Common myeloid progenitor, CD34-positive (primary cell): ENCODE results near the gene ITLN2.
"Not testable (repeated sequence)": the region's sequence is repeated elsewhere in the genome, so short reads cannot be mapped to it uniquely, and the experiment has no call there.

Source experiments
- CTCF ChIA-PET: fragments of 350-600 bp; sonication (Branson Sonifier 250); formaldehyde crosslinking; loops from one replicate; lab custom pipeline; 2021; ENCODE audit warnings: antibody characterized with exemption; lab: Charles Lee
- POLR2A ChIA-PET: fragments of 350-600 bp; sonication (Branson Sonifier 250); formaldehyde crosslinking; loops from one replicate; lab custom pipeline; 2021; ENCODE audit warnings: antibody characterized with exemption; lab: Charles Lee
- DNase-seq, 3 donors: peaks; one replicate each; pipeline versions ENCODE4 v3.0.0 to v3.0.0-alpha.2; 2013
- H3K27ac ChIP-seq, 2 experiments: 1 replicate in 1 of 2; 2 replicates in 1 of 2; pipeline ENCODE4 v1.7.0; 2013; ENCODE audit warnings: inconsistent platforms in 2 of 2, low read length in 2 of 2, mild to moderate bottlenecking in 2 of 2, low read depth in 1 of 2, moderate library complexity in 1 of 2; ENCODE audit not compliant: severe bottlenecking in 2 of 2, insufficient read depth in 1 of 2, poor library complexity in 1 of 2
- H3K27me3 ChIP-seq, 5 experiments: replicated peaks in 2 of 5; 1 replicate in 3 of 5; 2 replicates in 2 of 5; pipeline versions ENCODE4 v1.6.1 to v1.7.0; 2013; ENCODE audit warnings: low read length in 4 of 5, mild to moderate bottlenecking in 2 of 5, moderate library complexity in 2 of 5, inconsistent platforms in 1 of 5; ENCODE audit not compliant: insufficient read depth in 5 of 5, control insufficient read depth in 4 of 5
- H3K36me3 ChIP-seq, 4 experiments: 1 replicate in 2 of 4; 2 replicates in 2 of 4; pipeline versions ENCODE4 v1.6.1 to v1.7.0; 2013; ENCODE audit warnings: low read length in 3 of 4, control low read depth in 1 of 4, mild to moderate bottlenecking in 1 of 4; ENCODE audit not compliant: control insufficient read depth in 4 of 4, insufficient read depth in 4 of 4
- H3K4me1 ChIP-seq, 4 experiments: 1 replicate in 3 of 4; 2 replicates in 1 of 4; pipeline versions ENCODE4 v1.6.1 to v1.7.1; 2013; ENCODE audit warnings: low read length in 3 of 4, mild to moderate bottlenecking in 3 of 4, control low read depth in 1 of 4, inconsistent platforms in 1 of 4, moderate library complexity in 1 of 4; ENCODE audit not compliant: control insufficient read depth in 4 of 4, insufficient read depth in 4 of 4; ENCODE audit errors: control extremely low read depth in 1 of 4
- H3K4me3 ChIP-seq, 7 experiments: 1 replicate in 4 of 7; 2 replicates in 3 of 7; pipeline versions ENCODE4 v1.5.1 to v1.7.0; 2013; ENCODE audit warnings: mild to moderate bottlenecking in 7 of 7, low read length in 6 of 7, moderate library complexity in 6 of 7, inconsistent platforms in 2 of 7, low read depth in 2 of 7, control low read depth in 1 of 7; ENCODE audit not compliant: insufficient read depth in 4 of 7, control insufficient read depth in 1 of 7; ENCODE audit errors: extremely low read depth in 1 of 7
- H3K9me3 ChIP-seq, 5 experiments: 1 replicate in 4 of 5; 2 replicates in 1 of 5; pipeline versions ENCODE4 v1.6.1 to v1.7.1; 2013; ENCODE audit warnings: low read length in 4 of 5, mild to moderate bottlenecking in 2 of 5, inconsistent platforms in 1 of 5, low read depth in 1 of 5, moderate library complexity in 1 of 5; ENCODE audit not compliant: control insufficient read depth in 4 of 5, insufficient read depth in 2 of 5; ENCODE audit errors: control extremely low read depth in 1 of 5
- whole genome bisulfite sequencing: methylation state at CpG from one replicate; pipeline ENCODE4 v1.1.5; 2013; ENCODE audit not compliant: insufficient coverage; 5-methylcytosine and 5-hydroxymethylcytosine counted together

ITLN2 gene

GRCh38 chr1:160935527-160936258, 18.9 kb downstream of the ITLN2 start:
- ChIA-PET POLR2A (no interaction called here), CTCF (interaction anchor here (0.8 kb wide), 1 partner anchor 18 kb away, joined by 3 read pairs; the partner anchor contains the start of gene ITLN2)
- Histone ChIP-seq H3K9me3 (peaks cover 0 to 4% (median 0%) of the 10 kb centered on the region in 5 experiments), H3K27ac (no peak overlapping the region), H3K4me1 (peaks cover 0 to 6% (median 0%) of the 10 kb centered on the region in 4 experiments), H3K36me3 (no peaks in the 10 kb centered on the region), H3K4me3 (no peak overlapping the region), H3K27me3 (no peaks in the 10 kb centered on the region)
- DNase-seq = peak in 1 of 3 donors; percentile 5
- 98% methylated on average over 10 of the region's 12 CpGs for WGBS

GRCh38 chr1:160933305-160933704, 21.3 kb downstream of the ITLN2 start:
- H3K4me1 ChIP-seq, DNase-seq, H3K9me3 ChIP-seq, H3K27me3 ChIP-seq, H3K36me3 ChIP-seq, H3K4me3 ChIP-seq, H3K27ac ChIP-seq, CTCF ChIA-PET, POLR2A ChIA-PET: not testable (repeated sequence)
- WGBS = 93% methylated on average over 10 of the region's 31 CpGs

- Histone ChIP-seq H3K9me3 (peaks cover 0 to 16% (median 5%) of the 10 kb centered on the region in 5 experiments), H3K27me3 (no peaks in the 10 kb centered on the region), H3K4me3 (no peak overlapping the region), H3K4me1 (no peaks in the 10 kb centered on the region), H3K27ac (no peak overlapping the region), H3K36me3 (no peaks in the 10 kb centered on the region)
- no peak for DNase-seq
- WGBS = 97% methylated on average over 5 of the region's 5 CpGs
- ChIA-PET CTCF (interaction anchor here (0.8 to 1.8 kb wide), 4 partner anchors 19 to 135 kb away, joined by 3 to 4 read pairs (median 4); no protein-coding TSS in a partner anchor), POLR2A (no interaction called here)
Measured at GRCh38 chr1:160925652-160926244, 28.9 kb downstream of the ITLN2 start.

GRCh38 chr1:160924791-160925651, 29.6 kb downstream of the ITLN2 start:
- H3K4me3 ChIP-seq = no peak overlapping the region
- peaks cover 0 to 19% (median 5%) of the 10 kb centered on the region in 5 experiments for H3K9me3 ChIP-seq
- POLR2A ChIA-PET = no interaction called here
- H3K4me1 ChIP-seq = no peaks in the 10 kb centered on the region
- H3K36me3 ChIP-seq = no peaks in the 10 kb centered on the region
- DNase-seq = no peak
- CTCF ChIA-PET = interaction anchor here (0.8 to 1.8 kb wide), 4 partner anchors 20 to 135 kb away, joined by 3 to 4 read pairs (median 4); no protein-coding TSS in a partner anchor
- H3K27me3 ChIP-seq = no peaks in the 10 kb centered on the region
- H3K27ac ChIP-seq = no peak overlapping the region
- 100% methylated on average over 1 of the region's 7 CpGs for WGBS

- WGBS = 100% methylated on average over 1 of the region's 2 CpGs
Measured at GRCh38 chr1:160916666-160917065, 37.9 kb downstream of the ITLN2 start.

DNA sequence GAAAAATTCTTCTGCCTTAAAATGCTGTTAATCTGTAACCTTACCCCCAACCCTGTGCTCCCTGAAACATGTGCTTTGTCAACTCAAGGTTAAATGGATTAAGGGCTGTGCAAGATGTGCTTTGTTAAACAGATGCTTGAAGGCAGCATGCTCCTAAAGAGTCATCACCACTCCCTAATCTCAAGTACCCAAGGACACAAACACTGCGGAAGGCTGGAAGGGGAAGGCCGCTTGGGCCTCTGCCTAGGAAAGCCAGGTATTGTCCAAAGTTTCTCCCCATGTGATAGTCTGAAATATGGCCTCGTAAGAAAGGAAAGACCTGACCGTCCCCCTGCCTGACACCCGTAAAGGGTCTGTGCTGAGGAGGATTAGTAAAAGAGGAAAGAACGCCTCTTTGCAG, 41.4 kb downstream of the ITLN2 start:
- H3K9me3 ChIP-seq, H3K4me3 ChIP-seq, H3K27ac ChIP-seq, H3K27me3 ChIP-seq, H3K4me1 ChIP-seq, DNase-seq, POLR2A ChIA-PET, H3K36me3 ChIP-seq, CTCF ChIA-PET: not testable (repeated sequence)
- 100% methylated on average over 4 of the region's 6 CpGs for WGBS

More at GRCh38 chr1:160916666-160917065, 37.9 kb downstream of the ITLN2 start:
- ChIA-PET CTCF (interaction anchor here (0.8 to 1.6 kb wide), 4 partner anchors 32 to 54 kb away, joined by 3 to 7 read pairs (median 4); partner anchors contain the start of genes ITLN1 and ITLN2), POLR2A (no interaction called here)
- Histone ChIP-seq H3K27ac (no peak overlapping the region), H3K4me3 (no peak overlapping the region), H3K4me1 (no peaks in the 10 kb centered on the region), H3K27me3 (no peaks in the 10 kb centered on the region), H3K36me3 (no peaks in the 10 kb centered on the region), H3K9me3 (peaks cover 0 to 4% (median 0%) of the 10 kb centered on the region in 5 experiments)
- DNase-seq = no peak
